H9 (cell line): ENCODE data around the gene ADORA2B. TPM values are rescaled to one million over a fixed set of nuclear protein-coding genes. Genes with fewer than 3 reads are reported as not detected.
A peak's percentile ranks its signal among the peaks of the same experiment; 100 is the strongest.

Experiments
- DNase-seq: peaks from one replicate; pipeline ENCODE4 v3.0.0-alpha.2; 2017
- H2AFZ ChIP-seq: one replicate; pipeline ENCODE4 v1.6.1; 2013; ENCODE audit warnings: mild to moderate bottlenecking, low read length, control low read depth, moderate library complexity
- H2AK5ac ChIP-seq: 2 replicates; pipeline ENCODE4 v1.6.1; 2013; ENCODE audit warnings: low read length, control low read depth, mixed read lengths; ENCODE audit not compliant: insufficient read length
- H2BK120ac ChIP-seq: one replicate; pipeline ENCODE4 v1.6.1; 2013; ENCODE audit warnings: low read depth, mild to moderate bottlenecking, low read length, control low read depth, inconsistent platforms; ENCODE audit not compliant: poor library complexity, severe bottlenecking
- H2BK12ac ChIP-seq: 2 replicates; pipeline ENCODE4 v1.6.1; 2013; ENCODE audit warnings: low read length, control low read depth, mixed read lengths, low read depth; ENCODE audit not compliant: insufficient read length
- H2BK15ac ChIP-seq: 2 replicates; pipeline ENCODE4 v1.6.1; 2013; ENCODE audit warnings: low read depth, low read length, control low read depth
- H2BK20ac ChIP-seq: one replicate; pipeline ENCODE4 v1.6.1; 2013; ENCODE audit warnings: low read depth, mild to moderate bottlenecking, low read length, control low read depth, inconsistent platforms; ENCODE audit not compliant: poor library complexity, severe bottlenecking
- H2BK5ac ChIP-seq: 2 replicates; pipeline ENCODE4 v1.6.1; 2013; ENCODE audit warnings: low read length, control low read depth, mixed read lengths; ENCODE audit not compliant: insufficient read length
- H3K14ac ChIP-seq: 2 replicates; pipeline ENCODE4 v1.6.1; 2013; ENCODE audit warnings: low read length, control low read depth; ENCODE audit not compliant: insufficient read depth
- H3K18ac ChIP-seq: 2 replicates; pipeline ENCODE4 v1.6.1; 2013; ENCODE audit warnings: low read depth, mild to moderate bottlenecking, mixed read lengths, low read length, control low read depth; ENCODE audit not compliant: insufficient read length
- H3K23ac ChIP-seq: 2 replicates; pipeline ENCODE4 v1.6.1; 2013; ENCODE audit warnings: low read length, control low read depth, mixed read lengths, low read depth; ENCODE audit not compliant: insufficient read length
- H3K23me2 ChIP-seq: 2 replicates; pipeline ENCODE4 v1.6.1; 2013; ENCODE audit warnings: low read depth, mild to moderate bottlenecking, mixed read lengths, low read length, control low read depth; ENCODE audit not compliant: insufficient read length, poor library complexity, severe bottlenecking
- H3K27ac ChIP-seq: 2 replicates; pipeline ENCODE4 v1.5.1; 2013; ENCODE audit warnings: low read length, control low read depth, mixed read lengths, low read depth; ENCODE audit not compliant: insufficient read length
- H3K27me3 ChIP-seq: 2 replicates; pipeline ENCODE4 v1.6.1; 2013; ENCODE audit warnings: low read length, control low read depth, inconsistent platforms; ENCODE audit not compliant: insufficient read depth
- H3K4ac ChIP-seq: 2 replicates; pipeline ENCODE4 v1.6.1; 2013; ENCODE audit warnings: low read depth, mild to moderate bottlenecking, control low read depth, inconsistent platforms, low read length, moderate library complexity
- H3K4me1 ChIP-seq: 2 replicates; pipeline ENCODE4 v1.6.1; 2013; ENCODE audit warnings: low read length, control low read depth, inconsistent platforms; ENCODE audit not compliant: insufficient read depth
- H3K4me2 ChIP-seq: 2 replicates; pipeline ENCODE4 v1.6.1; 2013; ENCODE audit warnings: low read length, control low read depth, mixed read lengths; ENCODE audit not compliant: insufficient read length, insufficient read depth
- H3K56ac ChIP-seq: 2 replicates; pipeline ENCODE4 v1.6.1; 2013; ENCODE audit warnings: low read depth, mild to moderate bottlenecking, mixed read lengths, low read length, control low read depth; ENCODE audit not compliant: insufficient read length
- H3K79me1 ChIP-seq: 2 replicates; pipeline ENCODE4 v1.6.1; 2013; ENCODE audit warnings: low read depth, mild to moderate bottlenecking, moderate library complexity, low read length, control low read depth, inconsistent platforms; ENCODE audit not compliant: insufficient read depth, poor library complexity, severe bottlenecking
- H3K79me2 ChIP-seq: 2 replicates; pipeline ENCODE4 v1.6.1; 2013; ENCODE audit warnings: low read length, control low read depth, inconsistent platforms; ENCODE audit not compliant: insufficient read depth
- H3K9ac ChIP-seq: 2 replicates; pipeline ENCODE4 v1.6.1; 2013; ENCODE audit warnings: low read length, control low read depth, mixed read lengths; ENCODE audit not compliant: insufficient read length; ENCODE audit errors: extremely low read depth
- H3K9me3 ChIP-seq: one replicate; pipeline ENCODE4 v1.6.1; 2013; ENCODE audit warnings: low read depth, low read length, inconsistent platforms; ENCODE audit not compliant: control insufficient read depth
- H3T11ph ChIP-seq: one replicate; pipeline ENCODE4 v1.6.1; 2013; ENCODE audit warnings: mild to moderate bottlenecking, low read length, control low read depth, inconsistent platforms
- H4K20me1 ChIP-seq: one replicate; pipeline ENCODE4 v1.6.1; 2013; ENCODE audit not compliant: control insufficient read depth, insufficient read length, insufficient read depth
- H4K5ac ChIP-seq: 2 replicates; pipeline ENCODE4 v1.6.1; 2013; ENCODE audit warnings: low read depth, mild to moderate bottlenecking, mixed read lengths, low read length, control low read depth; ENCODE audit not compliant: insufficient read length
- H4K8ac ChIP-seq: replicated peaks from 2 replicates; pipeline ENCODE4 v1.6.1; 2013; ENCODE audit warnings: low read length, control low read depth, mixed read lengths, low read depth; ENCODE audit not compliant: insufficient read length
- H4K91ac ChIP-seq: 2 replicates; pipeline ENCODE4 v1.6.1; 2013; ENCODE audit warnings: low read depth, mild to moderate bottlenecking, moderate library complexity, mixed read lengths, low read length, control low read depth; ENCODE audit not compliant: insufficient read length
- H3K27ac Mint-ChIP-seq, 3 experiments: 2 replicates in 2 of 3; 3 replicates in 1 of 3; pipeline ENCODE4 v1.8.0; 2020 to 2021; ENCODE audit warnings: mixed read lengths in 3 of 3, mild to moderate bottlenecking in 1 of 3, moderate library complexity in 1 of 3
- H3K27me3 Mint-ChIP-seq: 2 replicates; pipeline ENCODE4 v1.8.0; 2021; ENCODE audit warnings: low read depth, mild to moderate bottlenecking, moderate library complexity, mixed read lengths
- H3K36me3 Mint-ChIP-seq, 3 experiments: 2 replicates in 2 of 3; 3 replicates in 1 of 3; pipeline ENCODE4 v1.8.0; 2020 to 2021; ENCODE audit warnings: low read depth in 3 of 3, mixed read lengths in 3 of 3; ENCODE audit not compliant: insufficient read depth in 1 of 3
- H3K4me1 Mint-ChIP-seq, 2 experiments: 2 replicates each; pipeline ENCODE4 v1.8.0; 2020; ENCODE audit warnings: mixed read lengths in 2 of 2
- H3K4me3 Mint-ChIP-seq, 2 experiments: 2 replicates in 1 of 2; 3 replicates in 1 of 2; pipeline ENCODE4 v1.8.0; 2020 to 2021; ENCODE audit warnings: mild to moderate bottlenecking in 2 of 2, mixed read lengths in 2 of 2, moderate library complexity in 1 of 2
- H3K9me3 Mint-ChIP-seq, 2 experiments: 2 replicates in 1 of 2; 3 replicates in 1 of 2; pipeline ENCODE4 v1.8.0; 2020; ENCODE audit warnings: mild to moderate bottlenecking in 2 of 2, mixed read lengths in 2 of 2, moderate library complexity in 1 of 2
- CTCF ChIP-seq: fragments of 200-600 bp; sonication (generic); conservative IDR thresholded peaks from 3 replicates; pipeline ENCODE4 v1.8.0; 2021; ENCODE audit warnings: antibody characterized with exemption, mild to moderate bottlenecking
- total RNA-seq: library from RNA; stranded (reverse); gene quantifications from 2 replicates; pipeline ENCODE4 v1.2.1, GENCODE V29; 2021

Gene ADORA2B
- total RNA-seq, 1 experiment from 2014 or later: 3.1 TPM

GRCh38 chr17:15919466-15919865, 25.5 kb upstream of the ADORA2B start:
- Histone ChIP-seq H3K4me1 (no peaks in the 10 kb centered on the region), H3T11ph (no peak overlapping the region), H3K9me3 (peaks cover 3% of the 10 kb centered on the region), H3K23me2 (no peaks in the 10 kb centered on the region), H3K18ac (peak overlapping the region; percentile 59), H3K4ac (no peak overlapping the region), H3K23ac (no peak overlapping the region), H2AK5ac (no peak overlapping the region), H2BK15ac (no peak overlapping the region), H4K91ac (no peak overlapping the region), H3K79me2 (no peaks in the 10 kb centered on the region), H3K56ac (no peak overlapping the region), H2BK5ac (no peak overlapping the region), H4K20me1 (no peaks in the 10 kb centered on the region), H3K4me2 (no peak overlapping the region), H3K27me3 (no peaks in the 10 kb centered on the region), H2AFZ (no peak overlapping the region), H3K9ac (no peak overlapping the region), H4K5ac (no peak overlapping the region), H2BK120ac (no peak overlapping the region), H3K27ac (no peak overlapping the region), H3K79me1 (no peaks in the 10 kb centered on the region), H2BK20ac (no peak overlapping the region), H4K8ac (no peak overlapping the region), H2BK12ac (no peak overlapping the region), H3K14ac (no peak overlapping the region)
- Mint-ChIP-seq H3K4me3 (no peak overlapping the region), H3K27me3 (no peaks in the 10 kb centered on the region), H3K36me3 (peaks cover 0 to 6% (median 0%) of the 10 kb centered on the region in 3 experiments; a peak in 1 of 7 replicates), H3K27ac (no peak overlapping the region), H3K9me3 (peaks cover 7 to 9% of the 10 kb centered on the region in 2 experiments; a peak in 4 of 5 replicates), H3K4me1 (peaks cover 2 to 4% of the 10 kb centered on the region in 2 experiments; a peak in 3 of 4 replicates)
- TF ChIP-seq CTCF: no peak
- DNase-seq: no peak
